Parietal lobe (tissue), 1 donor: ENCODE results near the gene RFX8. TPM values are rescaled to one million over a fixed set of nuclear protein-coding genes. Genes with fewer than 3 reads are reported as not detected.

ENCODE experiments used
- total RNA-seq: library from RNA; depleted of rRNA; stranded (reverse); fragments of >200 nt; gene quantifications from one replicate; pipeline ENCODE4 v1.2.3, GENCODE V29; 2014

Gene RFX8
- not detected for total RNA-seq

GRCh38 chr2:101474731-101475384 is at the start of gene RFX8:
TSS of gene RFX8 (minus strand) at chr2:101475112. CDS start at chr2:101466848, 8,264 bp downstream.

GRCh38 chr2:101387151-101387834 is 87.6 kb downstream of the RFX8 start, which contains the start of gene CREG2:
TSS of gene CREG2 (minus strand) at chr2:101387503. CDS start at chr2:101387457, 46 bp downstream.

Other genes with a start within 250 kb of the RFX8 start
- gene CNOT11, start 222.2 kb downstream of the RFX8 start, total RNA-seq = 15.0 TPM
- 90.5 TPM for gene RNF149, start 166.4 kb downstream of the RFX8 start, total RNA-seq
- gene CREG2, start 87.6 kb downstream of the RFX8 start, total RNA-seq = 4.7 TPM
- 387 TPM for gene MAP4K4, start 222.6 kb upstream of the RFX8 start, total RNA-seq